NB4 (cell line): ENCODE data around the gene TMEM135.

Source experiments
- CTCF ChIP-seq: IDR thresholded peaks from one replicate; pipeline ENCODE4 v1.5.1; 2012; ENCODE audit warnings: low read depth, low read length
- MAX ChIP-seq: IDR thresholded peaks from 2 replicates; pipeline ENCODE4 v1.6.1; 2011; ENCODE audit warnings: low read depth, low read length
- MYC ChIP-seq: IDR thresholded peaks from 2 replicates; pipeline ENCODE4 v1.6.1; 2011; ENCODE audit warnings: low read depth, low read length
- POLR2A ChIP-seq: IDR thresholded peaks from 2 replicates; pipeline ENCODE4 v1.6.1; 2011; ENCODE audit warnings: mild to moderate bottlenecking; ENCODE audit not compliant: insufficient read length; ENCODE audit errors: extremely low read depth

GRCh38 chr11:87213444-87213843, 175.7 kb downstream of the TMEM135 start:
- TF ChIP-seq POLR2A (no peak), CTCF (no peak), MAX (no peak), MYC (no peak)
